Neural crest cell (in vitro differentiated cells): ENCODE data around the gene TSHB. TPM values are rescaled to one million over a fixed set of nuclear protein-coding genes. Genes with fewer than 3 reads are reported as not detected.

Experiments
- DNase-seq: peaks from one replicate; pipeline ENCODE4 v3.0.0; 2021; ENCODE audit warnings: low read depth, mixed read lengths, low spot score
- H3K27ac Mint-ChIP-seq: one replicate; pipeline ENCODE4 v1.8.0; 2021; ENCODE audit warnings: mild to moderate bottlenecking, mixed read lengths; ENCODE audit not compliant: unreplicated experiment
- H3K27me3 Mint-ChIP-seq: 2 replicates; pipeline ENCODE4 v1.8.0; 2021; ENCODE audit warnings: low read depth, mild to moderate bottlenecking, mixed read lengths
- H3K36me3 Mint-ChIP-seq: 2 replicates; pipeline ENCODE4 v1.8.0; 2021; ENCODE audit warnings: low read depth, mild to moderate bottlenecking, mixed read lengths
- H3K4me1 Mint-ChIP-seq: 2 replicates; pipeline ENCODE4 v1.8.0; 2021; ENCODE audit warnings: mixed read lengths
- H3K4me3 Mint-ChIP-seq: one replicate; pipeline ENCODE4 v1.8.0; 2021; ENCODE audit warnings: mild to moderate bottlenecking, mixed read lengths
- H3K9me3 Mint-ChIP-seq: 2 replicates; pipeline ENCODE4 v1.8.0; 2021; ENCODE audit warnings: mixed read lengths
- CTCF ChIP-seq: fragments of 200-600 bp; sonication (generic); conservative IDR thresholded peaks from 2 replicates; pipeline ENCODE4 v1.5.0; 2021; ENCODE audit warnings: antibody characterized with exemption, mild to moderate bottlenecking
- total RNA-seq: library from RNA; stranded (reverse); gene quantifications from 2 replicates; pipeline ENCODE4 v1.2.1, GENCODE V29; 2021

TSHB gene
- total RNA-seq, 1 donor from 2014 or later: not detected

- DNase-seq: no peak
- no peaks in the 10 kb centered on the region for H3K27me3 Mint-ChIP-seq
- TF ChIP-seq CTCF: peak; percentile 53
- H3K4me1 Mint-ChIP-seq: no peaks in the 10 kb centered on the region
- no peaks in the 10 kb centered on the region for H3K9me3 Mint-ChIP-seq
- no peaks in the 10 kb centered on the region for H3K36me3 Mint-ChIP-seq
- no peak overlapping the region for H3K4me3 Mint-ChIP-seq
- H3K27ac Mint-ChIP-seq: no peak overlapping the region
Observed at GRCh38 chr1:115041654-115042053, 12.0 kb downstream of the TSHB start.

- no peak for TF ChIP-seq CTCF
- no peaks in the 10 kb centered on the region for H3K36me3 Mint-ChIP-seq
- H3K4me3 Mint-ChIP-seq: no peak overlapping the region
- no peak overlapping the region for H3K27ac Mint-ChIP-seq
- no peaks in the 10 kb centered on the region for H3K9me3 Mint-ChIP-seq
- no peaks in the 10 kb centered on the region for H3K4me1 Mint-ChIP-seq
- H3K27me3 Mint-ChIP-seq: no peaks in the 10 kb centered on the region
- DNase-seq: no peak
Observed at GRCh38 chr1:115046751-115047150, 17.1 kb downstream of the TSHB start.

- TF ChIP-seq CTCF: no peak
- Mint-ChIP-seq H3K27me3 (no peaks in the 10 kb centered on the region), H3K4me3 (no peak overlapping the region), H3K27ac (no peak overlapping the region), H3K4me1 (no peaks in the 10 kb centered on the region), H3K9me3 (no peaks in the 10 kb centered on the region), H3K36me3 (no peaks in the 10 kb centered on the region)
- DNase-seq: no peak
Observed at GRCh38 chr1:115051850-115052249, 22.2 kb downstream of the TSHB start.

- Mint-ChIP-seq H3K9me3 (no peaks in the 10 kb centered on the region), H3K27me3 (no peaks in the 10 kb centered on the region), H3K4me3 (no peak overlapping the region), H3K4me1 (no peaks in the 10 kb centered on the region), H3K27ac (no peak overlapping the region), H3K36me3 (no peaks in the 10 kb centered on the region)
- DNase-seq: peak; percentile 49
- TF ChIP-seq CTCF: peak; percentile 85
Observed at GRCh38 chr1:115052454-115053083, 22.9 kb downstream of the TSHB start.

GRCh38 chr1:115056395-115056798 lies 26.8 kb downstream of the TSHB start:
- Mint-ChIP-seq H3K36me3 (no peaks in the 10 kb centered on the region), H3K27me3 (no peaks in the 10 kb centered on the region), H3K4me3 (no peak overlapping the region), H3K9me3 (no peaks in the 10 kb centered on the region), H3K4me1 (peaks cover 7% of the 10 kb centered on the region), H3K27ac (no peak overlapping the region)
- no peak for DNase-seq
- TF ChIP-seq CTCF: no peak
